HG03575 (cell line): Measurements from ENCODE around the gene TCFL5.
"Not testable (repeated sequence)": the region's sequence is repeated elsewhere in the genome, so short reads cannot be mapped to it uniquely, and the experiment has no call there.

Source experiments
- ATAC-seq: cut with Tn5 transposase; IDR thresholded peaks from one replicate; pipeline ENCODE4 v1.9.1; 2021; ENCODE audit not compliant: unreplicated experiment, insufficient number of reproducible peaks, low FRiP score; ENCODE audit errors: extremely low read depth

Gene TCFL5

DNA sequence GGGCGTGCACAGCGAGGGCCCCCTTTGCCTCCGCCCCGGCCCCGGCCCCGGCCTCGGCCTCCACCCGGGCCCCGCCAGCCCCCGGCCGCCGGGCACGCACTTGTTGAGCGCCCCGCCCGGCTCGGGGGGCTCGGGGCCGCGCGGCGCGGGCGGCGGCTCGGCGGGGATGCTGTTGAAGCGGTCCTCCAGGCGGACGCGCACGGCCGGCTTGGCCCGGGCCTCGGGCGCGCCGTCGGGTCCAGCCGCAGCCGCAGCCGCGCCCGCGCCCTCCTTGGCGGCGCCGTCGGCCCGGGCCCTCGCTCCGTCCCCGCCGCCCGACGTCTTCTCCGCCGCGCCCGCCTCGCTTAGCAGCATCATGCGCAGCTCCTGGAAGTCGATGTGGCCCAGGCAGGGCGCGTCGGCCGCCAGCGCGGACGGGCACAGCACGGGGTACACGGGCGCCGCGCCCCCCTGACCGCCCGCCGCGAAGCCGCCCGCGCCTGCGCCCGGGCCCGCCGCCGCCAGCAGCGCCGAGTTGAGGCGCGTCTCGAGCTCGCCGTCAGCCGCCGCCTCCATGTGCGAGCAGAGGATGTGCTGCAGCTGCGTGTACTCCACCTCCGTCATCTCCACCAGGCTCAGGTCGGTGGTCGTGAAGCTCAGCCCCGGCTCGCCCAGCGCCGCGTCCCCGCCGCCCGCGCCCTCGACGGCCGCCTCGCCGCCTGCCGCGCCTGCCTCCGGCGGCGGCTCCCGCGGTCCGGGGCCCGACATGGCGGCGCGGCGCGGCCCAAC, 514 bp downstream of the TCFL5 start:
- ATAC-seq: no peak

DNA sequence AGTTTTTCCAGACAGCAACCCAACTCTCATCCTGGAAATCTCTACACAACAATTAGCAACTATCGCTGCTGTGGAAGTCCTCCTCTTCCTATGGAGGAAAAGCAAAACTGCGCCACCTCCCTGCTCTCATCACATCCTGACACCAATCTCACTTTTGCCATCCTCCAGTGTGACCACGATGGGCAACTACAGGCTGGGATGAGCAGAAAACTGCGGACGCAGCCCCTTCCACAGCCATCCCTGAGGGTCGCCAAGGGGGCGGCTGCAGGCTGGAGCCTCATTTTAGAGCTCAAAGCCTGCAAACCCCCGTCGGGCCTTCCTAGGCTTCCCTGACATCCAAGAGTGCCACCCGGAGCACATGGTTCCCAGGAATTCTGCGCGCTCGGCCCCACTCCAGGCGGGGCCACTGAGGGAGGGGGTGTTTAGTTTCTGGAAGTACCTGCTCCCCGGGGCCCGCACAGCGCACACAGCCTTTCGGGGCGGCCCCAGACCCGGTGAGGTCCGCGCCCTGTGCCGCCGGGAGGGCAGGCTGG, 1.2 kb downstream of the TCFL5 start:
- ATAC-seq: no peak

GRCh38 chr20:62859721-62860120, 1.9 kb downstream of the TCFL5 start:
- no peak for ATAC-seq

DNA sequence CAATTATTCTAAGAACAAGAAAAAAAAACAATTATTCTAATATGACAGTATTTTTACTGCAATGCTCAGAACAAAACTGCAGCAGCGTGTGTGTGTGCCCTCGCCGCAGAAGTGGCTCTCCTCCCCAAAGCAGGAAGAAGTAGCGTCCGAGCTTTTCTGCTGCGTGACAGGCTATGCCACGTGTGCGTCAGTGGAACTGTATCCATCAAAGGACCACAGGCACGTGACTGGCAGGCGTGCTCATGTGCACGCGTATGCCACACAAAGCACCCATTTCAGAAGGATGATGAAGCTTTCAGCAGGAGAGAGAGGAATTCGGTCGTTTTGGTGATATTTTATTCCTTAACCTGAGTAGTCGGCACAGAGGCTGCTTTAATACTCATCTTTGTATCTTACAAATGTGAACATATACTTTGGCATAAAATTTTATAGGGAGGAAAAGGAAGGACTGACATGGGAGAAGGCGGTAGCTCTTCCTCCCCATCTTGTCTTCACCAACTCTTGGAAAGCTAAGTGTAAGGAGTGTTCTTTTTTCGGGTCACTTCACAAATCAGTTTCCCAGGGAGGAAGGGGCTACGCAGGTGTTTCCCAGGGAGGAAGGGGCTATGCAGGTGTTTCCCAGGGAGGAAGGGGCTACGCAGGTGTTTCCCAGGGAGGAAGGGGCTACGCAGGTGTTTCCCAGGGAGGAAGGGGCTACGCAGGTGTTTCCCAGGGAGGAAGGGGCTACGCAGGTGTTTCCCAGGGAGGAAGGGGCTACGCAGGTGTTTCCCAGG, 3.4 kb downstream of the TCFL5 start:
- no peak for ATAC-seq

DNA sequence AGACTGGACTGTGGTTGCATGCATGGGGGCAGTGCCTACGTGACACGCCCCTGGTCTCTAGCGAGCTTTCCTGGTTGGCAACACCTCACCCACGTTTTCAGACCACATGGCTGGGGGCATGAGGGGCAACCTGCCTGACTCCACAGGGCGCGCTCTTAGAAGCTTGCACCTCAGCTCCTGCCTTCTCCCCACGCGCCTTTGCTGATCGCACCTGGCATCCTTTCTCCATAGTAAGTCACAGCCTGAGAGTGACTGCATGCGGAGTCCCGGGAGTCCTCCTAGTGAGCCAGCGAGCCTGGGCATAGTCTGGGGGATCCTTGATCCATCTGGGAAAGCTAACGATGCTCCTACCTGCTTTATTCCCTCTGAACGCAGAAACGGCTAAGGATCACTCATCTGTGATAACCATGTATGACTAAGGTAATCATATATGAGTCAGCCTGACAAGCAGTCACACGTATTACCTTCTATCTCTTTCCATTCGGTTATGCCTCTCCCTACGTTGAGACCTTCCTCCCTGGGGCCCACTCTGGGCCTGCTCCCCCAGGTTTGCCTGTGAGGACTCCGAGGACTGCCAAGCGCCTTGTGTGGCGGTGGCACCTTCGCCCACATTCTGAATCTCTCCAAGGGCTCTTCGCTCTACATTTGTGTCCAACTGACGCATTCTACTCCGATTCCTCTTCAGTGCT, 4.5 kb downstream of the TCFL5 start:
- ATAC-seq: no peak

GRCh38 chr20:62855120-62855519, 6.5 kb downstream of the TCFL5 start:
- ATAC-seq: no peak

DNA sequence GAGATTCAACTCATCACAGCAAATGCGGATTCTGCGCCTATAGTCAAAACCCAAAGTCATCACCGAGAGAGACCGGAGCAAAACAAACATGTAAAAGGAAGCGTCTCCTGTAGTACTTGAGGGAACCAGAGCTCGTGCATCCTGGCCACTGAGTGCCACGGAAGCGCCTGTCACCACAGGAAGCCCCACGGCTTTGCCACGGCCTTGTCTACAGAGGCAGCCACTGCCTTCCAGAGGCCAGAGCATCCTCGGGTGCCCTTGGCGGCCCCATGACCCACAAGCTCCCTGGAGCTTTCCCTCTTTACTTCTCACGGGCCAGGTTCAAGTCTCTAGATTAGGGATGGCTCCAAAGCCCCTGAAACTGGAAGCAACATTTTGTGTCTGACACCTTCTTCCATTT, 7.5 kb downstream of the TCFL5 start:
- no peak for ATAC-seq

- ATAC-seq: not testable (repeated sequence)
Observed at GRCh38 chr20:62853304-62853703, 8.3 kb downstream of the TCFL5 start.

DNA sequence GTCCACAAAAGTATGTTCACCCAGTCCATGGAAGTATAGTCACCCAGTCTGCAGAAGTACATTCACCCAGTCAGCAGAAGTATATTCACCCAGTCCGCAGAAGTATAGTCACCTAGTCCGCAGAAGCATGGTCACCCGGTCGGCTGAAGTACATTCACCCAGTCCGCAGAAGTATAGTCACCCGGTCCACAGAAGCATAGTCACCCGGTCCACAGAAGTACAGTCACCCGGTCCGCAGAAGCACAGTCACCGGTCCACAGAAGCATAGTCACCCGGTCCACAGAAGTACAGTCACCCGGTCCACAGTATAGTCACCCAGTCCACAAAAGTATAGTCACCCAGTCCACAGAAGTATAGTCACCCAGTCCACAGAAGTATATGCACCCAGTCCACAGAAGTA, 8.8 kb downstream of the TCFL5 start:
- ATAC-seq: no peak

- no peak for ATAC-seq
Observed at GRCh38 chr20:62852196-62852595, 9.4 kb downstream of the TCFL5 start.

DNA sequence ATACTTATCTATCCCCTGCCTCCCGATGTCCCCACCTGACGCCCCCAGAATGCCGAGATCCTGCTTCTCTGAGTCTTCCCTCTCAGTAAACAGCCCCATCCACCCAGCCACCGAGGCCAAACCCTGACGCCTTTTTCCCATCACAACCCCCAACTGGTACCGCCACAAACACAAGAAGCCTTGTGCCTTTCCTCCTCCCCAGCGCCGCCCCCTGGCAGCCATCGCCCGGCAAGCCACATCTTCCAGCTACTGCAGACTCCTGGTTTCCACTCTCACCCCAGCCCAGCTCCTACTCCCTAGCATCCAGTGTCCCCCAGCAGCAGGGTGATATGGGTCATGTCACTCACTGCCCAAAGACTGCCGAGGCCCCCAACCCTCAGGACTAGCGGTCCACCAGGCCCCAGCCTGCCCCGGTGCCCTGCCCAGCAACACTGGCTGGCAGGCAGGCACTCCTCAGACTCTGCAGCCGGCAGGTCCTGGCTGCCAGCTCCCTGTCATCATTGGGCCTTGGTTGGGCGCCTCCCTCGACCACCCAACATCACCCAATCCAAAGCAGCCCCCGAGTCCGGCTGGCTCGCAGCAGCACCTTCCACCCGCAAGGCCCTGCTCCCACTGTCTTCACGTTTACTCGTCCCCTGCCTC, 11.2 kb downstream of the TCFL5 start:
- ATAC-seq: no peak

GRCh38 chr20:62849431-62849830, 12.2 kb downstream of the TCFL5 start:
- ATAC-seq: no peak

DNA sequence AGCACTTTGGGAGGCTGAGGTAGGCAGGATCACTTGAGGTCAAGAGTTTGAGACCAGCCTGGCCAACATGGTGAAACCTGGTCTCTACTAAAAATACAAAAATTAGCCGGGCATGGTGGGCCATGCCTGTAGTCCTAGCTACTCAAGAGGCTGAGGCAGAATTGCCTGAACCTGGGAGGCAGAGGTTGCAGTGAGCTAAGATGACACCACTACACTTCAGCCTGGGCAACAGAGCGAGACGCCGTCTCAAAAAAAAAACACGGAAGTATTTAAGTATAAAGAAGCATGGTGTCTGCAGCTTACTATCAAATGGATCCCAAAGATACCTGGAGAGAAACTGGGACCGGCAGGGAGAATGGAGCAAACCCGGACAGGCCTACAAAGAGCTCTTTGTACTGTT, 12.7 kb downstream of the TCFL5 start:
- ATAC-seq: not testable (repeated sequence)

DNA sequence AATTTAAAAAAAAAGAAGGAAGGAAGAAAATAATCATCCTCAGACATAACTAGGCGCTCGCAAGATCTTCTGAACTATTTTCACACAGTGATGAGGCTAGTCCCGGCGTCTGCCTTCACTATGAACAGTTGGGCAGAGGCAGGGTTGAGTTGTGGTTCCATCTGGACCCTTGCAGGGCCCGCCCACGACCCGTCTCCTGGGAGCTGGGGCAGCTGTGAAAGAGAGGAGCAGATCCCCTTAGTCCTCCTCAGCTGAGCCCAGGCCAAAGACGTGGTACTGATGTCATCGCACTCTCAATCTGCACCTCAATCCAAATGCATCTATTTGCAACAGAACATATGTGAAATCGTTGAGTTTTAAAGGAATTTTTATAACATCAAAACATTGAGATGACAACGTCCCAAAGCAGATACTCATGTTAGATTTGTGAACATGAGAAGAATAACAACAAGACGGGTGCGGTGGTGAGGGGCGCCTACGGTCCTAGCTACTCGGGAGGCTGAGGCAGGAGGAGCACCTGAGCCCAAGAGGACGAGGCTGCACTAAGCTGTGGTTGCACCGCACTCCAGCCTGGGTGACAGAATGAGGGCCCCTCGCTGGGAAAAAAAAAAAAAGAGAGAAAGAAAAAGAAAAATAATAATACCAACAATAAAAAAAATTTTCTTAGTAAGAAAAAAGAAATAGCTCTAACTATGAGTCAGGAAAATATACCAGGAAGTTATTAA, 15.3 kb downstream of the TCFL5 start:
- no peak for ATAC-seq

GRCh38 chr20:62845416-62846160, 16.0 kb downstream of the TCFL5 start:
- ATAC-seq: no peak

- ATAC-seq: no peak
Observed at GRCh38 chr20:62844182-62844581, 17.4 kb downstream of the TCFL5 start.

- no peak for ATAC-seq
Observed at GRCh38 chr20:62843656-62844055, 18.0 kb downstream of the TCFL5 start.

DNA sequence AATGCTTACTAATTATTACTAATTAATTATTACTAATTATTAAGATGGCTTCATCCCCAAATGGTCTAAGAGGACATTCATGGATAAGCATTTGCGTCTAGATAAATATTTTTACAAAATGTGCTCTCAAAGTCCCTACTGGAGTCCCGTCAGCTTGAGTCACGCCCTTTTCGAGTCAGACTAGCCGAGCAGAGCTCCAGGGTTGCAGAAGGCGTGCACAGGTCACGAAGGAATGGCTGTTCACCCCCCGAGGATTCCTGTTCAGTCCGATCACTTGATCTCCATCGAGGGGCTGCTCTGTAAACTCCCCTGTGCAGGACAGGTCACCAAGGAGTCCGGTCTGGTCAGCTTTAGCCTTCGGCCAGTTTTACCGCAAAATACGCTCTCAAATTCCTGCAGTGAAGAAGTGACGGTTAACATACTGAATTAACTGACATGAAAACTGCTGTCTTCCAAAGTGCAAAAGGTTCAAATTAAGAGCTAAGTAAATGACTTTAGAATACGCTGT, 19.9 kb downstream of the TCFL5 start:
- ATAC-seq: no peak
